ENCODE data around the gene DOCK9.

The DOCK9 gene

DNA sequence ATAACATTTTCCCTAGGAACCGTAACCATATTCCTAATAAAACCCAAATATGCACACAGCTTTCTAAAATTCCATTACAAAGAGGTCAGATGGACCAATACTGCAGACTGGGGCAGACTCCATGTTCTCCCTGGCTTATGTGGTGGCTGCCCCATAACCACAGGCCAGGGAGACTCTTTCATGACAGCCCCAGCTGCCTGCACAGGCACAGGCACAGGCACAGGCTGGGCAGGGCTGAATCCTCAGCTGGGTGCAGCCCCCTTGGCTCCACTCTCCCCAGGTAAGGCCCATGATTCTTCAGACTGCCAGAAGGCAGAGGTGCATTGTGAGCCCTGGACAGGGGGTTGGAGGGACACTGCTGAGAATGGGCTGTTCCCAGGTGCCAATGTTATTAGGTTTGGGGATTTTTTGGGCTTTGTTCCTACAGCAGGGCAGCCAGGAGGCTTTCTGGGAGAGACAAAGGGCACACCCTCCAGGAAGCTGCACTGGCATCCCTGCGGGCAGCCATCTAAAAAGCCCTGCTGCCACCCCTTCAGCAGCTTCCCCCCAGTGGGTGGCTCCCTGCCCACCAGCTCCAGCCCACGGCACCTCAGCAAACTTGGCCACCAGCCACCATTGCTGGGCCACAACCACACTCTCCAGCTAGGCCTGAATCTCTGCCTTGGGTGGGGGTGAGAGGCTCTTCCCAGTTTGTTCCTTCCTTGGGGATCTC, 20.0 kb downstream of the DOCK9 start:
- DNase-seq (ENCODE audit: low read depth), result no peak
- no peak overlapping the region for H3K4me3 ChIP-seq (ENCODE audit: control insufficient read depth, low read depth, low read length)
- TF ChIP-seq, protein P1, sequence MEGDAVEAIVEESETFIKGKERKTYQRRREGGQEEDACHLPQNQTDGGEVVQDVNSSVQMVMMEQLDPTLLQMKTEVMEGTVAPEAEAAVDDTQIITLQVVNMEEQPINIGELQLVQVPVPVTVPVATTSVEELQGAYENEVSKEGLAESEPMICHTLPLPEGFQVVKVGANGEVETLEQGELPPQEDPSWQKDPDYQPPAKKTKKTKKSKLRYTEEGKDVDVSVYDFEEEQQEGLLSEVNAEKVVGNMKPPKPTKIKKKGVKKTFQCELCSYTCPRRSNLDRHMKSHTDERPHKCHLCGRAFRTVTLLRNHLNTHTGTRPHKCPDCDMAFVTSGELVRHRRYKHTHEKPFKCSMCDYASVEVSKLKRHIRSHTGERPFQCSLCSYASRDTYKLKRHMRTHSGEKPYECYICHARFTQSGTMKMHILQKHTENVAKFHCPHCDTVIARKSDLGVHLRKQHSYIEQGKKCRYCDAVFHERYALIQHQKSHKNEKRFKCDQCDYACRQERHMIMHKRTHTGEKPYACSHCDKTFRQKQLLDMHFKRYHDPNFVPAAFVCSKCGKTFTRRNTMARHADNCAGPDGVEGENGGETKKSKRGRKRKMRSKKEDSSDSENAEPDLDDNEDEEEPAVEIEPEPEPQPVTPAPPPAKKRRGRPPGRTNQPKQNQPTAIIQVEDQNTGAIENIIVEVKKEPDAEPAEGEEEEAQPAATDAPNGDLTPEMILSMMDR (conservative IDR thresholded peaks at IDR 0.05; ENCODE audit: control insufficient read depth, insufficient read depth, low read depth, low read length), result no peak

DNA sequence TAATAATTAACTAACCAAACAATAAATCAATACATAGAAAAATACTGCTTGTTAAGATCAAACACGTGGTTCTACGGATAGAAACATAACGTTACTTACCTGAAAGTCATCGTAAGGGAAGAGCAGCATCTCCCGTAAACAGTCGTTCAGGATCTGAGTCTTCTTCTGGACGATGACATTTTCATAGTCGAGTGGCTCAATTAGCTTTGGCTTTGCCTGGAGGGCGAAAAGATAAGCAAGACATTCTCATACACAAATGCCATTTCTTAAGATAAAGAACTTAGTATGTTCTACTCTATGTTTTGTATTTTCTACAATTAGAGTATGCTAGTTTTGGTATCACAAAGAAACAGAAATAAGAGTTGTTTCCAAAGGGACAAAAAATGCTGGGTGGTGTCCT, 22.5 kb downstream of the DOCK9 start:
- DNase-seq (ENCODE audit: low read depth), result no peak
- H3K4me3 ChIP-seq (ENCODE audit: control insufficient read depth, low read depth, low read length), result no peak overlapping the region
- TF ChIP-seq, protein P1 (conservative IDR thresholded peaks at IDR 0.05; ENCODE audit: control insufficient read depth, insufficient read depth, low read depth, low read length), result no peak

DNA sequence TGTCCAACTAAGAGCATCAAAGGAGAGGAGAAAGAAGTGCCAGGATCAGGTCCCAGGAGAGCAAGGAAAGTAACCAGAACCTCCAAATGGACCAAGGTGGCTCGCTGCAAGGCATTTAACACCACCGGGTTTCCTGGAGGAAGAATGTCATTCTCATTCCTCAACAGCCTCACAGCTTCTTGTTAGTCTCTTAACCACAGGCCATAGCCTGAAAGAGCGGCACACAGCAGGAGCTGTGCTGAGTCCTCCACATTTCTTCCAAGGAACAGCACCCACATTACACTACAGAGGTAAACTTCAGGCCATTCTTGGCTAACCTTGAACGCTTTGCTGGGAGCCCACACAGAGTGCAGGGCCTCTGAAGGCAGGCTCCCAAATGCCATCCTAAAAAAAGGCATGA, 23.6 kb downstream of the DOCK9 start:
- no peak overlapping the region for H3K4me3 ChIP-seq (ENCODE audit: control insufficient read depth, low read depth, low read length)
- TF ChIP-seq, protein P1 (conservative IDR thresholded peaks at IDR 0.05; ENCODE audit: control insufficient read depth, insufficient read depth, low read depth, low read length), result no peak
- no peak for DNase-seq (ENCODE audit: low read depth)

DNA sequence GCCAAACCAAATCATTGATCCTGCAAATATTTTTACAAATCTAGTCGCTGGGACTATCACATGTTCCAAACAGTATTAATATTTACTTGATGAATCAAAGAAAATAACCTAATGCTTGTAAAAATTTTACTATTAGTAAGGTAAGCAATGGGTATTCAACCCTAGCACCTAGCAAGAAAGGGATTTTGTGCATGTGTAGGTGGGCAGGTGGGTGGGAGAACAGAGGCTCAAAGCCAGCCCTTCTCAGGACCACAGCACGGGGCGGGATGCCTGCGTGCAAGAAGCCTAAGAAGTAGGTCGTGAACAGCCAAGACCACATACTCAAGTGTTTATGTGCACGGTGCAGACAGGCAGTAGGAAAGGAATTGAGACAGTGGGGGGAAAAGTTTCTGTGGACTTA, 26.6 kb downstream of the DOCK9 start:
- no peak overlapping the region for H3K4me3 ChIP-seq (ENCODE audit: control insufficient read depth, low read depth, low read length)
- TF ChIP-seq, protein P1 (conservative IDR thresholded peaks at IDR 0.05; ENCODE audit: control insufficient read depth, insufficient read depth, low read depth, low read length), result no peak
- no peak for DNase-seq (ENCODE audit: low read depth)

DNA sequence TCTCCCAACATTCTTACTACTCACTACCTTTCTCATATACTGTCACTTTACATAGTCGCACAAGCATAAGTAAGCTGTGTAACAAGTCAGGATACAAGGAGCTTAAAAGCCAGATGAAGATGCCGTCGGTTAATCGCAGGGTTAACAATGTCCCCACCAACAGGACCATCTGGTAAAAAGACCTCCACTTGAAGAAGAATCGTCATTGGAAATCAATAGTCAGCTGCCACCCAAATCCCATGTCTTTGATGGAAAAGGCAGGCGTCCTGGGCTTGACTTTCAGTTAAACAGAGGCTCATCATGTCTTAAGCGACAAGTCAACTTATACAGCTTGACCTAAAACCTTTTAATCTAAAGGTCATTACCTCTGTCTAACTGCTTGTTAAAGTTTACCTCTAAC, 27.2 kb downstream of the DOCK9 start:
- no peak overlapping the region for H3K4me3 ChIP-seq (ENCODE audit: control insufficient read depth, low read depth, low read length)
- DNase-seq (ENCODE audit: low read depth), result no peak
- TF ChIP-seq, protein P1 (conservative IDR thresholded peaks at IDR 0.05; ENCODE audit: control insufficient read depth, insufficient read depth, low read depth, low read length), result no peak

DNA sequence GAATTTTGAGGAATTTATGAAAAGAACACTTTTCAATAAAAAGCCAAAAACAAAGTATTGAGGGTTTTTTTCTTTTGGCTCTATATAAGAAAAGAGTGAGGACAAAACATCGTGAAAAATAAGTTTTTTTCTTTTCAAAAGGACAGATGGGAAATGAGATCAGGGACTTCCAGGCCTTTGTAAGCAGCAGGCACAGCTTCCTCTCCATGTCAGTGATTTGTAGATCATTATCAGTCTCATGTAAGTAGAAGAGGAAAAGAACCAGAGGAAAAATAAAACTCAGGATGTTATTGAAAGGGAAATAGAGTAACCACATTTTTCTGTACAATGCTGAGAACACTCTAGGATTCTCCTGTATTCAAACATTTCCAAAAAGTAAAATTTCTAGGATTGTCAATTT, 29.9 kb downstream of the DOCK9 start:
- TF ChIP-seq, protein P1 (conservative IDR thresholded peaks at IDR 0.05; ENCODE audit: control insufficient read depth, insufficient read depth, low read depth, low read length), result no peak
- H3K4me3 ChIP-seq (ENCODE audit: control insufficient read depth, low read depth, low read length), result no peak overlapping the region

More for the DNA sequence above, 29.9 kb downstream of the DOCK9 start:
- DNase-seq (ENCODE audit: low read depth), result no peak

All from fibroblast of mammary gland (primary cell).